SH-SY5Y (cell line): Measurements from ENCODE around the gene WWOX.

Experiments
- GATA2 ChIP-seq: IDR thresholded peaks from 2 replicates; pipeline ENCODE4 v1.6.1; 2011; ENCODE audit warnings: mild to moderate bottlenecking, low read depth, low read length
- GATA3 ChIP-seq: IDR thresholded peaks from 2 replicates; pipeline ENCODE4 v1.6.1; 2011; ENCODE audit warnings: low read depth, mild to moderate bottlenecking, low read length, moderate library complexity

DNA sequence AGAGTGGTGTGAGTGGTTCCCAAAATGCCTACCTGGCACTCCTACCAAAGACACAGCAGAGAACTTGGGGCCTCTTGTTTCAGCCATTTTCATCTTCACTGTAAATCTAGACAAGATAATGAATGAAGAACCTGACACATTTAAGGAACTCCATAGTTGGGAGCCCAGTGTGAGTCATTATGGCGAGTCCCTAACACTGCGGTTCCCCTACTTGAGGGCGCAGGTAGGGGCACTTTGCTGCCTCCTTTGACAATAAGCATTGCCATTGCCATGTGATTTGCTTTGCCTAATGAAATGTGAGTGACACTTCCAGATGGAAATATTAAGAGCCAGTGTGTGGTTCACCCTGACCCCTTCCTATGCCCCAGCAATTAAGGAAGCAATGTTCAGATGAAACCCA lies 983.5 kb downstream of the WWOX start:
- TF ChIP-seq GATA2 (no peak), GATA3 (no peak)
